Neural cell (in vitro differentiated cells): ENCODE measurements around the gene SERPINB4.

Experiments
- CTCF ChIP-seq: fragments of 450-650 bp; IDR thresholded peaks from 2 replicates; pipeline ENCODE4 v1.5.1; 2014; ENCODE audit warnings: antibody characterized with exemption, mild to moderate bottlenecking, moderate library complexity; ENCODE audit not compliant: poor library complexity, severe bottlenecking
- EP300 ChIP-seq: fragments of 450-650 bp; conservative IDR thresholded peaks from 2 replicates; pipeline ENCODE4 v1.6.1; 2014; ENCODE audit warnings: antibody characterized with exemption, mild to moderate bottlenecking, moderate library complexity; ENCODE audit not compliant: poor library complexity, severe bottlenecking
- EZH2 ChIP-seq: fragments of 200-600, 300-800 bp; shearing (Covaris generic), sonication (generic); IDR thresholded peaks from 2 replicates; pipeline ENCODE4 v1.6.1; 2014; ENCODE audit warnings: antibody characterized with exemption, low read length, borderline replicate concordance, mild to moderate bottlenecking; ENCODE audit not compliant: insufficient read depth, poor library complexity, severe bottlenecking
- MXI1 ChIP-seq: fragments of 450-650 bp; conservative IDR thresholded peaks from 2 replicates; pipeline ENCODE4 v1.6.1; 2014; ENCODE audit warnings: antibody characterized with exemption, mild to moderate bottlenecking; ENCODE audit not compliant: poor library complexity, severe bottlenecking
- POLR2AphosphoS5 ChIP-seq: IDR thresholded peaks from 2 replicates; pipeline ENCODE4 v1.6.1; 2012
- RAD21 ChIP-seq: fragments of 450-650 bp; conservative IDR thresholded peaks from 2 replicates; pipeline ENCODE4 v1.6.1; 2014; ENCODE audit warnings: antibody characterized with exemption, mild to moderate bottlenecking, moderate library complexity
- REST ChIP-seq: IDR thresholded peaks from 2 replicates; pipeline ENCODE4 v1.6.1; 2012; ENCODE audit warnings: borderline replicate concordance
- SMC3 ChIP-seq: fragments of 450-650 bp; conservative IDR thresholded peaks from 2 replicates; pipeline ENCODE4 v1.6.1; 2014; ENCODE audit warnings: antibody characterized with exemption, mild to moderate bottlenecking, moderate library complexity; ENCODE audit not compliant: poor library complexity
- TAF1 ChIP-seq: IDR thresholded peaks from 2 replicates; pipeline ENCODE4 v1.6.1; 2012; ENCODE audit warnings: low read depth

GRCh38 chr18:63590966-63591695 lies 52.9 kb downstream of the SERPINB4 start:
- TF ChIP-seq SMC3 (no peak), EZH2 (no peak), RAD21 (no peak), CTCF (no peak), EP300 (no peak), MXI1 (no peak), POLR2AphosphoS5 (no peak), REST (no peak), TAF1 (no peak)
